ENCODE data around the gene GPR141. TPM values are rescaled to one million over a fixed set of nuclear protein-coding genes. Genes with fewer than 3 reads are reported as not detected.

GPR141 gene
- total RNA-seq, 2 donors from 2014 or later, result 2.0 TPM; not detected in 1

- Histone ChIP-seq H3K9me3 (no peaks in the 10 kb centered on the region), H3K27me3 (replicated peaks; ENCODE audit: insufficient read depth) (no peaks in the 10 kb centered on the region), H3K4me1 (ENCODE audit: control insufficient read depth in 1 of 2, low read depth in 2 of 2) (peaks cover 29 to 31% of the 10 kb centered on the region in 2 donors), H3K4me3 (no peak overlapping the region), H3K36me3 (no peaks in the 10 kb centered on the region), H3K27ac (peak overlapping the region; percentile 52 to 70)
- DNase-seq (ENCODE audit: low spot score) (no peak), ATAC-seq (ENCODE audit: insufficient number of reproducible peaks, low FRiP score, low read depth) (no peak)
- TF ChIP-seq CTCF (IDR thresholded peaks at IDR 0.05), result no peak
These were observed 46.9 kb downstream of the GPR141 start for GRCh38 chr7:37730501-37730900.

DNA sequence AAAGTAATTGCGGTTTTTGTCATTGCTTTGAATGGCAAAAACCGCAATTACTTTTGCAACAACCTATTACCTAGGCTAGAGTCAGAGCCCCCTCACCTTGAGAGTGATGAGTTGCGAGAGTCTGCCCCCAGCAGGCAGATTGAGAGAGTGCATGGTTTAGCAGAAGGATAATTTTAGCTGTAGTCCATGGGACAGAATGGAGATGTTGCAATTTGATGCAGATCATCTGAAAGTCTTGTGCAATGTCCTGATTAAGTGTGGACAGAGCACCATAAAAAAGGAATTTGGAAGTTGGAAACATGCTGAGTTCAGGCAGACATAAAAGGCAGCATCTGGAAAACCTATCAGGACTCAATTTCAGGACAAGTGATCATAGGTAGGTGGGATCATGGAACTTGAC lies 48.7 kb downstream of the GPR141 start:
- Histone ChIP-seq H3K9me3 (no peaks in the 10 kb centered on the region), H3K4me1 (ENCODE audit: control insufficient read depth in 1 of 2, low read depth in 2 of 2) (peaks cover 29 to 31% of the 10 kb centered on the region in 2 donors), H3K27me3 (replicated peaks; ENCODE audit: insufficient read depth) (no peaks in the 10 kb centered on the region), H3K36me3 (no peaks in the 10 kb centered on the region), H3K4me3 (no peak overlapping the region), H3K27ac (no peak overlapping the region)
- DNase-seq (ENCODE audit: low spot score) (no peak), ATAC-seq (ENCODE audit: insufficient number of reproducible peaks, low FRiP score, low read depth) (no peak)
- peak; percentile 21 for TF ChIP-seq CTCF (IDR thresholded peaks at IDR 0.05)

- no peak for ATAC-seq (ENCODE audit: insufficient number of reproducible peaks, low FRiP score, low read depth)
- Histone ChIP-seq H3K27ac (no peak overlapping the region), H3K9me3 (no peaks in the 10 kb centered on the region), H3K4me1 (ENCODE audit: control insufficient read depth in 1 of 2, low read depth in 2 of 2) (peaks cover 29 to 35% of the 10 kb centered on the region in 2 donors), H3K27me3 (replicated peaks; ENCODE audit: insufficient read depth) (no peaks in the 10 kb centered on the region), H3K36me3 (no peaks in the 10 kb centered on the region), H3K4me3 (no peak overlapping the region)
- no peak for DNase-seq (ENCODE audit: low spot score)
- no peak for TF ChIP-seq CTCF (IDR thresholded peaks at IDR 0.05)
These were observed 49.3 kb downstream of the GPR141 start for GRCh38 chr7:37732888-37733287.

GRCh38 chr7:37735196-37735595 lies 51.6 kb downstream of the GPR141 start:
- no peaks in the 10 kb centered on the region for H3K27me3 ChIP-seq (replicated peaks; ENCODE audit: insufficient read depth)
- no peak for TF ChIP-seq CTCF (IDR thresholded peaks at IDR 0.05)
- no peaks in the 10 kb centered on the region for H3K9me3 ChIP-seq
- no peaks in the 10 kb centered on the region for H3K36me3 ChIP-seq
- H3K27ac ChIP-seq, result no peak overlapping the region
- no peak for DNase-seq (ENCODE audit: low spot score)
- no peak for ATAC-seq (ENCODE audit: insufficient number of reproducible peaks, low FRiP score, low read depth)
- H3K4me1 ChIP-seq (ENCODE audit: control insufficient read depth in 1 of 2, low read depth in 2 of 2), result peaks cover 11 to 17% of the 10 kb centered on the region in 2 donors
- no peak overlapping the region for H3K4me3 ChIP-seq

- Histone ChIP-seq H3K36me3 (no peaks in the 10 kb centered on the region), H3K4me1 (ENCODE audit: control insufficient read depth in 1 of 2, low read depth in 2 of 2) (peaks cover 0 to 6% of the 10 kb centered on the region in 2 donors), H3K27me3 (replicated peaks; ENCODE audit: insufficient read depth) (no peaks in the 10 kb centered on the region), H3K9me3 (no peaks in the 10 kb centered on the region), H3K4me3 (no peak overlapping the region), H3K27ac (no peak overlapping the region)
- DNase-seq (ENCODE audit: low spot score) (no peak), ATAC-seq (ENCODE audit: insufficient number of reproducible peaks, low FRiP score, low read depth) (no peak)
- no peak for TF ChIP-seq CTCF (IDR thresholded peaks at IDR 0.05)
These were observed 54.8 kb downstream of the GPR141 start for GRCh38 chr7:37738321-37738720.

Data from thoracic aorta (tissue), 2 donors.